Activated CD8-positive, alpha-beta T cell treated with anti-CD3 and anti-CD28 coated beads for 36 hours (primary cell): ENCODE data around the gene PTGER3. TPM values are rescaled to one million over a fixed set of nuclear protein-coding genes. Genes with fewer than 3 reads are reported as not detected.
"Not testable (repeated sequence)": the region's sequence is repeated elsewhere in the genome, so short reads cannot be mapped to it uniquely, and the experiment has no call there.

Experiments used
- ATAC-seq: fragments of 200-7000 bp; cut with Tn5 transposase; one replicate; pipeline ENCODE4 v1.10.0; 2021; ENCODE audit warnings: mild to moderate bottlenecking, moderate library complexity
- CTCF ChIA-PET: fragments of 350-600 bp; sonication (Branson Sonifier 250); formaldehyde crosslinking; loops from one replicate; lab custom pipeline; 2021; ENCODE audit warnings: antibody characterized with exemption; lab: Charles Lee
- POLR2A ChIA-PET: fragments of 350-600 bp; sonication (Branson Sonifier 250); formaldehyde crosslinking; loops from one replicate; lab custom pipeline; 2021; ENCODE audit warnings: antibody characterized with exemption; lab: Charles Lee
- DNase-seq: peaks from one replicate; pipeline ENCODE4 v3.0.0-alpha.2; 2020
- H3K27ac Mint-ChIP-seq: one replicate; pipeline ENCODE4 v1.8.0; 2021; ENCODE audit warnings: mild to moderate bottlenecking, mixed read lengths
- H3K27me3 Mint-ChIP-seq: one replicate; pipeline ENCODE4 v1.8.0; 2021; ENCODE audit warnings: mixed read lengths
- H3K36me3 Mint-ChIP-seq: one replicate; pipeline ENCODE4 v1.8.0; 2021; ENCODE audit warnings: low read depth, mixed read lengths
- H3K4me1 Mint-ChIP-seq: one replicate; pipeline ENCODE4 v1.8.0; 2021; ENCODE audit warnings: low read depth, mixed read lengths
- H3K4me3 Mint-ChIP-seq: one replicate; pipeline ENCODE4 v1.8.0; 2021; ENCODE audit warnings: mild to moderate bottlenecking, moderate library complexity, mixed read lengths
- H3K9me3 Mint-ChIP-seq: one replicate; pipeline ENCODE4 v1.8.0; 2021; ENCODE audit warnings: mixed read lengths
- intact Hi-C: fragments of 100-400 bp; cut with micrococcal nuclease; formaldehyde crosslinking; loops from one replicate; pipeline ENCODE4 v1.10.0; 2022
- total RNA-seq, 2 experiments: library from RNA; stranded (reverse); gene quantifications; one replicate each; pipeline ENCODE4 v1.2.3, GENCODE V29; 2021
- TF ChIP-seq, protein P1 (sequence below): fragments of 200-600 bp; IDR thresholded peaks from one replicate; pipeline ENCODE4 v1.8.0; 2022; ENCODE audit warnings: antibody characterized with exemption, mild to moderate bottlenecking

PTGER3 gene
- total RNA-seq, 2 experiments from 2014 or later: not detected

- no peaks in the 10 kb centered on the region for H3K36me3 Mint-ChIP-seq
- no peak for ATAC-seq
- no peak for DNase-seq
- no peaks in the 10 kb centered on the region for H3K9me3 Mint-ChIP-seq
- CTCF ChIA-PET: no interaction called here
- no peaks in the 10 kb centered on the region for H3K4me1 Mint-ChIP-seq
- no peak overlapping the region for H3K4me3 Mint-ChIP-seq
- H3K27me3 Mint-ChIP-seq: no peaks in the 10 kb centered on the region
- H3K27ac Mint-ChIP-seq: no peak overlapping the region
- intact Hi-C loops: no loop called here
- TF ChIP-seq, protein P1, sequence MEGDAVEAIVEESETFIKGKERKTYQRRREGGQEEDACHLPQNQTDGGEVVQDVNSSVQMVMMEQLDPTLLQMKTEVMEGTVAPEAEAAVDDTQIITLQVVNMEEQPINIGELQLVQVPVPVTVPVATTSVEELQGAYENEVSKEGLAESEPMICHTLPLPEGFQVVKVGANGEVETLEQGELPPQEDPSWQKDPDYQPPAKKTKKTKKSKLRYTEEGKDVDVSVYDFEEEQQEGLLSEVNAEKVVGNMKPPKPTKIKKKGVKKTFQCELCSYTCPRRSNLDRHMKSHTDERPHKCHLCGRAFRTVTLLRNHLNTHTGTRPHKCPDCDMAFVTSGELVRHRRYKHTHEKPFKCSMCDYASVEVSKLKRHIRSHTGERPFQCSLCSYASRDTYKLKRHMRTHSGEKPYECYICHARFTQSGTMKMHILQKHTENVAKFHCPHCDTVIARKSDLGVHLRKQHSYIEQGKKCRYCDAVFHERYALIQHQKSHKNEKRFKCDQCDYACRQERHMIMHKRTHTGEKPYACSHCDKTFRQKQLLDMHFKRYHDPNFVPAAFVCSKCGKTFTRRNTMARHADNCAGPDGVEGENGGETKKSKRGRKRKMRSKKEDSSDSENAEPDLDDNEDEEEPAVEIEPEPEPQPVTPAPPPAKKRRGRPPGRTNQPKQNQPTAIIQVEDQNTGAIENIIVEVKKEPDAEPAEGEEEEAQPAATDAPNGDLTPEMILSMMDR: no peak
- POLR2A ChIA-PET: no interaction called here
Measured at GRCh38 chr1:70992521-70992920, 55.1 kb downstream of the PTGER3 start.

- intact Hi-C loops: no loop called here
- no peaks in the 10 kb centered on the region for H3K27me3 Mint-ChIP-seq
Measured at GRCh38 chr1:70990469-70991253, 57.0 kb downstream of the PTGER3 start.

GRCh38 chr1:70987497-70987896, 60.1 kb downstream of the PTGER3 start:
- ATAC-seq: no peak
- ChIA-PET POLR2A (no interaction called here), CTCF (interaction anchor here (0.6 to 2.0 kb wide), 4 partner anchors 10 to 500 kb away, joined by 3 to 6 read pairs (median 4); no protein-coding TSS in a partner anchor)
- H3K4me3 Mint-ChIP-seq: no peak overlapping the region
- peaks cover 4% of the 10 kb centered on the region for H3K27me3 Mint-ChIP-seq
- no peak for DNase-seq
- no peaks in the 10 kb centered on the region for H3K4me1 Mint-ChIP-seq
- intact Hi-C loops: no loop called here
- no peaks in the 10 kb centered on the region for H3K9me3 Mint-ChIP-seq
- H3K36me3 Mint-ChIP-seq: no peaks in the 10 kb centered on the region
- TF ChIP-seq, protein P1: no peak
- H3K27ac Mint-ChIP-seq: no peak overlapping the region

More at GRCh38 chr1:70990469-70991253, 57.0 kb downstream of the PTGER3 start:
- Mint-ChIP-seq H3K4me1 (no peaks in the 10 kb centered on the region), H3K36me3 (no peaks in the 10 kb centered on the region), H3K27ac (no peak overlapping the region), H3K4me3 (no peak overlapping the region), H3K9me3 (no peaks in the 10 kb centered on the region)
- CTCF ChIA-PET: no interaction called here
- POLR2A ChIA-PET: no interaction called here
- no peak for ATAC-seq
- TF ChIP-seq, protein P1: no peak
- DNase-seq: no peak

- POLR2A ChIA-PET: interaction anchor here (0.6 kb wide), 1 partner anchor 52 kb away, joined by 3 read pairs; no protein-coding TSS in a partner anchor
- ATAC-seq, H3K4me1 Mint-ChIP-seq, CTCF ChIA-PET, H3K36me3 Mint-ChIP-seq, H3K9me3 Mint-ChIP-seq, H3K27me3 Mint-ChIP-seq, H3K27ac Mint-ChIP-seq, H3K4me3 Mint-ChIP-seq, intact Hi-C loops, DNase-seq: not testable (repeated sequence)
Measured at GRCh38 chr1:70985776-70986225, 61.8 kb downstream of the PTGER3 start.

GRCh38 chr1:70985278-70985677, 62.3 kb downstream of the PTGER3 start:
- H3K4me1 Mint-ChIP-seq, H3K27me3 Mint-ChIP-seq, H3K4me3 Mint-ChIP-seq, ATAC-seq, H3K36me3 Mint-ChIP-seq, DNase-seq, H3K27ac Mint-ChIP-seq, H3K9me3 Mint-ChIP-seq, intact Hi-C loops, CTCF ChIA-PET: not testable (repeated sequence)
- POLR2A ChIA-PET: interaction anchor here (0.6 kb wide), 1 partner anchor 51 kb away, joined by 3 read pairs; no protein-coding TSS in a partner anchor

DNA sequence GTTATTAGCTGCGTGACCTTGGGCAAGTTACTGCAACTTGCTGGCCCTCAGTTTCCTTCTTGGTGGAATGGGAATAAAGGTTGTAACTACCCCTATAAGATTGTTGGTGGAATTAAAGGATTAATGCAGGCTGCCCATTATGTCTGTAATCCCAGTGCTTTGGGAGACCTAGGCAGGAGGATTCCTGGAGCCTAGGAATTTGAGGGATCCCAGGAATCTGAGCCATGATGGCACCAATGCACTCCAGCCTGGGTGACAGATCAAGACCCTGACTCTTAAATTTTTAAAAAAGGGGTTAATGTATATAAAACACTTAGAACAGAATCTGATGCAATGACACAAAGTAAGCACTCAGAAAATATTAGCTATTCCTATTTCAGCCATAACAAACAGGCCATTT, 67.3 kb downstream of the PTGER3 start:
- DNase-seq: no peak
- no peak overlapping the region for H3K27ac Mint-ChIP-seq
- peaks cover 11% of the 10 kb centered on the region for H3K27me3 Mint-ChIP-seq
- H3K4me3 Mint-ChIP-seq: no peak overlapping the region
- H3K4me1 Mint-ChIP-seq: no peaks in the 10 kb centered on the region
- CTCF ChIA-PET: no interaction called here
- no peak for ATAC-seq
- POLR2A ChIA-PET: no interaction called here
- H3K9me3 Mint-ChIP-seq: no peaks in the 10 kb centered on the region
- TF ChIP-seq, protein P1: no peak
- intact Hi-C loops: no loop called here
- H3K36me3 Mint-ChIP-seq: no peaks in the 10 kb centered on the region
